ENCODE results near the gene SLC44A4.

The SLC44A4 gene

GRCh38 chr6:31878726-31879125 is at the start of gene SLC44A4:
Gene SLC44A4 (minus strand): TSS chr6:31878997. CDS start chr6:31878980, 17 bp downstream.
- H3K9me3 ChIP-seq (ENCODE audit: low read depth, low read length), result no peaks in the 10 kb centered on the region
- no peak within 1 kb of the TSS for H3K4me3 ChIP-seq

DNA sequence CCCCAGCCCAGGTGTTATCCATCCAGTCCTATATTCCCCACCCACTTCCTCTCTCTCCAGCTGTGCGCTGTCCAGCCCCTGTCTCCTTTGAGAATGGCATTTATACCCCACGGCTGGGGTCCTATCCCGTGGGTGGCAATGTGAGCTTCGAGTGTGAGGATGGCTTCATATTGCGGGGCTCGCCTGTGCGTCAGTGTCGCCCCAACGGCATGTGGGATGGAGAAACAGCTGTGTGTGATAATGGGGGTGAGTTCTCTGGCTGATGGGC is 49.8 kb upstream of the SLC44A4 start:
- no peaks in the 10 kb centered on the region for H3K36me3 ChIP-seq (ENCODE audit: insufficient read depth, low read length)
- H3K4me3 ChIP-seq, result no peak overlapping the region
- H3K9ac ChIP-seq (ENCODE audit: insufficient read length), result no peak overlapping the region
- no peak overlapping the region for H3K27ac ChIP-seq
- DNase-seq (ENCODE audit: low read depth, low spot score), result no peak
- H3K9me3 ChIP-seq (ENCODE audit: low read depth, low read length), result no peaks in the 10 kb centered on the region
- TF ChIP-seq EZH2 (IDR thresholded peaks at IDR 0.05) (no peak), FOXP2 (optimal IDR thresholded peaks at IDR 0.05; ENCODE audit: control extremely low read depth, extremely low read length, insufficient read depth) (no peak), POLR2AphosphoS5 (IDR thresholded peaks at IDR 0.05; ENCODE audit: borderline replicate concordance, low read depth, low read length) (no peak)

More at GRCh38 chr6:31878726-31879125, at the start of gene SLC44A4:
- TF ChIP-seq EZH2 (IDR thresholded peaks at IDR 0.05) (no peak), FOXP2 (optimal IDR thresholded peaks at IDR 0.05; ENCODE audit: control extremely low read depth, extremely low read length, insufficient read depth) (no peak), POLR2AphosphoS5 (IDR thresholded peaks at IDR 0.05; ENCODE audit: borderline replicate concordance, low read depth, low read length) (no peak)
- Histone ChIP-seq H3K36me3 (ENCODE audit: insufficient read depth, low read length) (peaks cover 38% of the 10 kb centered on the region; the same call in 1 of the 2 replicates), H3K27ac (no peak within 1 kb of the TSS), H3K9ac (ENCODE audit: insufficient read length) (no peak within 1 kb of the TSS)
- DNase-seq (ENCODE audit: low read depth, low spot score), result no peak

GRCh38 chr6:31927863-31928671 is 49.3 kb upstream of the SLC44A4 start:
- no peaks in the 10 kb centered on the region for H3K36me3 ChIP-seq (ENCODE audit: insufficient read depth, low read length)
- no peak overlapping the region for H3K27ac ChIP-seq
- no peak overlapping the region for H3K9ac ChIP-seq (ENCODE audit: insufficient read length)
- TF ChIP-seq POLR2AphosphoS5 (IDR thresholded peaks at IDR 0.05; ENCODE audit: borderline replicate concordance, low read depth, low read length) (no peak), EZH2 (IDR thresholded peaks at IDR 0.05) (no peak), FOXP2 (optimal IDR thresholded peaks at IDR 0.05; ENCODE audit: control extremely low read depth, extremely low read length, insufficient read depth) (no peak)
- DNase-seq (ENCODE audit: low read depth, low spot score), result no peak
- H3K9me3 ChIP-seq (ENCODE audit: low read depth, low read length), result no peaks in the 10 kb centered on the region
- no peak overlapping the region for H3K4me3 ChIP-seq

DNA sequence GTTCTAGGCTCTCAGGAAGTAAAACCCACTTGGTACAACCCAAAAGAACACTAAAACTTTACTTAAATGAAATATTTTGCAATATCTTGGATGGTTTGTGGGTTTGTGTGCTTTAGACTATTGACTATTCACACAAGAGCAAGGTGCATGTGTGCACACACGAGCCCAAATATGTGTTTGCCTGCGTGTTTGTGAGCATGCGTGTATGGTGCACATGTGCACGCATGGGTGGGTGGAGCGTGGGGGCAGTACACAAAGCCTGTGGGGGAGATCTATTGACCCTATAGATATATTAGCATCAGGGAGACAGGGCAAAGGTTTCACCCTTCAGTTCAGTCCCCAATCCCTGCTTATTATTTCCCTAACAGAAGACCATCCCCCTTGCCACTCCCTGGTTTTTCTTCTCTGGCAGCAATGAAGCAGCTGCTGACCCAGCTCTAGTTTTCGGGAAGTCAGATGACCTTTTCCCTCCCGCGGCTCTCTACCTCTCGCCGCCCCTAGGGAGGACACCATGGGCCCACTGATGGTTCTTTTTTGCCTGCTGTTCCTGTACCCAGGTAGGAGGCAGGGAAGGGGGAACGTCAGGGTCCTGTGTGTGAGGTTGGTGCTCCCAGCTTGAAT is 48.6 kb upstream of the SLC44A4 start, which contains the start of gene C2:
C2 (plus strand) TSS at position 476 of the 621 bp plus-strand sequence; CDS start at position 512, 36 bp downstream.
- no peak within 1 kb of the TSS for H3K9ac ChIP-seq (ENCODE audit: insufficient read length)
- H3K9me3 ChIP-seq (ENCODE audit: low read depth, low read length), result no peaks in the 10 kb centered on the region
- no peak for TF ChIP-seq FOXP2 (optimal IDR thresholded peaks at IDR 0.05; ENCODE audit: control extremely low read depth, extremely low read length, insufficient read depth)
- TF ChIP-seq POLR2AphosphoS5 (IDR thresholded peaks at IDR 0.05; ENCODE audit: borderline replicate concordance, low read depth, low read length), result no peak
- no peak for TF ChIP-seq EZH2 (IDR thresholded peaks at IDR 0.05)
- no peak for DNase-seq (ENCODE audit: low read depth, low spot score)
- no peak within 1 kb of the TSS for H3K4me3 ChIP-seq
- H3K36me3 ChIP-seq (ENCODE audit: insufficient read depth, low read length), result no peaks in the 10 kb centered on the region
- no peak within 1 kb of the TSS for H3K27ac ChIP-seq

GRCh38 chr6:31922942-31923341 is 44.1 kb upstream of the SLC44A4 start:
- DNase-seq (ENCODE audit: low read depth, low spot score), result no peak
- Histone ChIP-seq H3K9me3 (ENCODE audit: low read depth, low read length) (no peaks in the 10 kb centered on the region), H3K4me3 (no peak overlapping the region), H3K27ac (no peak overlapping the region), H3K36me3 (ENCODE audit: insufficient read depth, low read length) (no peaks in the 10 kb centered on the region), H3K9ac (ENCODE audit: insufficient read length) (no peak overlapping the region)
- TF ChIP-seq EZH2 (IDR thresholded peaks at IDR 0.05), result no peak
- no peak for TF ChIP-seq FOXP2 (optimal IDR thresholded peaks at IDR 0.05; ENCODE audit: control extremely low read depth, extremely low read length, insufficient read depth)
- no peak for TF ChIP-seq POLR2AphosphoS5 (IDR thresholded peaks at IDR 0.05; ENCODE audit: borderline replicate concordance, low read depth, low read length)

DNA sequence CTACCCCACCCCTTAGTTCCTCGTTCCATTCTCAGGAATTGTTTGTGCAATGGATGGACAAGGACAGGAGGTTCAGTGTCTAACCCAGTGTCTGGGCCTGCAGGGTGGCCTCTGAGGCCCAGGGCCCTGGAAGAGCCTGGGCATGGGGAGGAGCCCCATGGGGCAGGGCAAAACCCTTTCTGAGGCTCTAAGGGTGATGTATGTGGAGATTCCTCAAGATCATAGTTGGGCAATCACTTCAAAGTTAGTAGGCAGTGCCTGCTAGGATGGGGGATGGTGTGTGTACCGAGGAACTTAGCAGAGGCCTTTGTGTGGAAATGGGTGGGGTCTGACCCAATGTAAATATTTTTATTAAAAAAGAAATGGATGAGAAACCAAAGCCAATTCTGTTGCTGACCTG is 42.0 kb upstream of the SLC44A4 start:
- TF ChIP-seq EZH2 (IDR thresholded peaks at IDR 0.05), result no peak
- H3K4me3 ChIP-seq, result no peak overlapping the region
- DNase-seq (ENCODE audit: low read depth, low spot score), result no peak
- H3K27ac ChIP-seq, result no peak overlapping the region
- no peak overlapping the region for H3K9ac ChIP-seq (ENCODE audit: insufficient read length)
- no peaks in the 10 kb centered on the region for H3K36me3 ChIP-seq (ENCODE audit: insufficient read depth, low read length)
- no peaks in the 10 kb centered on the region for H3K9me3 ChIP-seq (ENCODE audit: low read depth, low read length)

DNA sequence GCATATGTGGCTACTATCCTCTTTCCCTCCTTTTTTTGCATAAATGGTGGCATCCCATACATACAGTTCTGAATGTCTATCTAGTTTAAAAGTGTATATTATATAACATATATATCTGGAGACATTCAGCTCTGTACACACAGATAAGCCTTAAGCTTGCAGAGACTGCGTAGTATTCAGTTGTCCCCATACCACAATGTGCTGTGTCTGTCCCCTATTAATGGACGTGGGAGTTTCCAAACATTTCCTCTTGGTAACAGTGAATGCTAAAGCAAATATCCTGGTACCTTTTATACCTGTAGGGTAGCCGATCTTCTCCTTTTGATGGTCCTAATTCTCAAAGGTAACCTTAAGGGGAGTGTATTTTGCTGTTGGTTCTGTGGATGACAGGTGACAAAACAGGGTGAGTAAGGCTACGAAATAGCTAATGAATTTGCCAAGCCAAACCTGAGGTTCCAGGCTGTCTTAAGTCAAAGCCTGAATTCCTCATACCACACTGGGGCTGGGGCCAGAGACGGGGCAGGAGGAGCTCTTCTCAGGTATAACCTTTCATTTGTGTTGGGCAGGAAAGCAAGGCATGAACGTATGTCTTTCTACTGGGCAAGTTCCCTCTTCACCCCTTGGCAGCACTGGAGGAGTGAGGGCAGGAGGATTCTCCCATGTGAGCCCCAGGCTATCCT is 41.0 kb upstream of the SLC44A4 start:
- no peak overlapping the region for H3K4me3 ChIP-seq
- DNase-seq (ENCODE audit: low read depth, low spot score), result no peak
- no peaks in the 10 kb centered on the region for H3K9me3 ChIP-seq (ENCODE audit: low read depth, low read length)
- H3K9ac ChIP-seq (ENCODE audit: insufficient read length), result no peak overlapping the region
- H3K36me3 ChIP-seq (ENCODE audit: insufficient read depth, low read length), result no peaks in the 10 kb centered on the region
- no peak for TF ChIP-seq POLR2AphosphoS5 (IDR thresholded peaks at IDR 0.05; ENCODE audit: borderline replicate concordance, low read depth, low read length)
- no peak for TF ChIP-seq FOXP2 (optimal IDR thresholded peaks at IDR 0.05; ENCODE audit: control extremely low read depth, extremely low read length, insufficient read depth)
- no peak for TF ChIP-seq EZH2 (IDR thresholded peaks at IDR 0.05)
- no peak overlapping the region for H3K27ac ChIP-seq

GRCh38 chr6:31918069-31918720 is 39.4 kb upstream of the SLC44A4 start:
- no peak for TF ChIP-seq EZH2 (IDR thresholded peaks at IDR 0.05)
- TF ChIP-seq FOXP2 (optimal IDR thresholded peaks at IDR 0.05; ENCODE audit: control extremely low read depth, extremely low read length, insufficient read depth), result no peak
- no peak for TF ChIP-seq POLR2AphosphoS5 (IDR thresholded peaks at IDR 0.05; ENCODE audit: borderline replicate concordance, low read depth, low read length)
- no peak for DNase-seq (ENCODE audit: low read depth, low spot score)
- Histone ChIP-seq H3K9ac (ENCODE audit: insufficient read length) (no peak overlapping the region), H3K27ac (no peak overlapping the region), H3K4me3 (no peak overlapping the region), H3K9me3 (ENCODE audit: low read depth, low read length) (no peaks in the 10 kb centered on the region), H3K36me3 (ENCODE audit: insufficient read depth, low read length) (no peaks in the 10 kb centered on the region)
